Natural killer cell treated with Interleukin-12 subunit alpha and Interleukin-12 subunit beta and Interleukin-15 and Interleukin-18, amount 100 ng/mL, for 72 hours (primary cell): ENCODE data around the gene ATRNL1. TPM values are rescaled to one million over a fixed set of nuclear protein-coding genes. Genes with fewer than 3 reads are reported as not detected.
"Not testable (repeated sequence)": the region's sequence is repeated elsewhere in the genome, so short reads cannot be mapped to it uniquely, and the experiment has no call there.

Source experiments
- ATAC-seq, 2 donors: fragments of 150-1000 bp; cut with Tn5 transposase in 1 of 2; sonication (Bioruptor Pico), chemical (Tn5 transposase) in 1 of 2; 2 replicates each; pipeline ENCODE4 v1.10.0; 2021
- DNase-seq: peaks from one replicate; pipeline ENCODE4 v3.0.0; 2022; ENCODE audit warnings: low spot score
- H3K27ac Mint-ChIP-seq, 2 donors: 1 replicate in 1 of 2; 2 replicates in 1 of 2; pipeline ENCODE4 v1.8.0; 2022; ENCODE audit warnings: mixed read lengths in 2 of 2, mild to moderate bottlenecking in 1 of 2, moderate library complexity in 1 of 2
- H3K27me3 Mint-ChIP-seq, 2 donors: 1 replicate in 1 of 2; 2 replicates in 1 of 2; pipeline ENCODE4 v1.8.0; 2022; ENCODE audit warnings: mixed read lengths in 2 of 2
- H3K36me3 Mint-ChIP-seq: one replicate; pipeline ENCODE4 v1.8.0; 2022; ENCODE audit warnings: mixed read lengths
- H3K4me1 Mint-ChIP-seq, 2 donors: 1 replicate in 1 of 2; 2 replicates in 1 of 2; pipeline ENCODE4 v1.8.0; 2022; ENCODE audit warnings: low read depth in 2 of 2, mixed read lengths in 2 of 2, mild to moderate bottlenecking in 1 of 2
- H3K4me3 Mint-ChIP-seq: one replicate; pipeline ENCODE4 v1.8.0; 2022; ENCODE audit warnings: mixed read lengths
- H3K9me3 Mint-ChIP-seq: 2 replicates; pipeline ENCODE4 v1.8.0; 2022; ENCODE audit warnings: mixed read lengths
- total RNA-seq, 2 donors: library from RNA; stranded (reverse); gene quantifications; one replicate each; pipeline ENCODE4 v1.2.3, GENCODE V29; 2022

ATRNL1 gene
- total RNA-seq, 2 donors from 2014 or later = not detected

GRCh38 chr10:115441907-115442545, 348.9 kb downstream of the ATRNL1 start:
- H3K36me3 Mint-ChIP-seq = no peaks in the 10 kb centered on the region
- no peaks in the 10 kb centered on the region for H3K4me1 Mint-ChIP-seq
- peaks cover under 1% of the 10 kb centered on the region for H3K9me3 Mint-ChIP-seq
- no peak for ATAC-seq
- DNase-seq = no peak
- no peak overlapping the region for H3K27ac Mint-ChIP-seq
- no peaks in the 10 kb centered on the region for H3K27me3 Mint-ChIP-seq
- no peak overlapping the region for H3K4me3 Mint-ChIP-seq

GRCh38 chr10:115456812-115457211, 363.6 kb downstream of the ATRNL1 start:
- Mint-ChIP-seq H3K4me3 (no peak overlapping the region), H3K36me3 (no peaks in the 10 kb centered on the region), H3K27ac (no peak overlapping the region), H3K9me3 (peaks cover 11% of the 10 kb centered on the region), H3K4me1 (no peaks in the 10 kb centered on the region), H3K27me3 (no peaks in the 10 kb centered on the region)
- no peak for DNase-seq
- no peak for ATAC-seq

- Mint-ChIP-seq H3K9me3 (peaks cover 7% of the 10 kb centered on the region), H3K4me3 (no peak overlapping the region), H3K27me3 (no peaks in the 10 kb centered on the region), H3K4me1 (no peaks in the 10 kb centered on the region), H3K36me3 (no peaks in the 10 kb centered on the region), H3K27ac (no peak overlapping the region)
- DNase-seq (no peak), ATAC-seq (no peak)
Observed at GRCh38 chr10:115483294-115483693, 390.1 kb downstream of the ATRNL1 start.

GRCh38 chr10:115491526-115492140, 398.5 kb downstream of the ATRNL1 start:
- Mint-ChIP-seq H3K36me3 (no peaks in the 10 kb centered on the region), H3K4me1 (no peaks in the 10 kb centered on the region), H3K4me3 (no peak overlapping the region), H3K27me3 (no peaks in the 10 kb centered on the region), H3K9me3 (peaks cover 38% of the 10 kb centered on the region), H3K27ac (no peak overlapping the region)
- DNase-seq (no peak), ATAC-seq (no peak)

GRCh38 chr10:115503546-115503945, 410.4 kb downstream of the ATRNL1 start:
- Mint-ChIP-seq H3K4me1 (no peaks in the 10 kb centered on the region), H3K36me3 (no peaks in the 10 kb centered on the region), H3K27me3 (no peaks in the 10 kb centered on the region), H3K9me3 (peaks cover 13% of the 10 kb centered on the region), H3K27ac (no peak overlapping the region), H3K4me3 (no peak overlapping the region)
- ATAC-seq (no peak), DNase-seq (no peak)

- Mint-ChIP-seq H3K4me3 (no peak overlapping the region), H3K36me3 (peaks cover 10% of the 10 kb centered on the region), H3K27me3 (no peaks in the 10 kb centered on the region), H3K9me3 (peaks cover 12% of the 10 kb centered on the region), H3K4me1 (no peaks in the 10 kb centered on the region), H3K27ac (no peak overlapping the region)
- ATAC-seq (no peak), DNase-seq (no peak)
Observed at GRCh38 chr10:115514895-115515294, 421.7 kb downstream of the ATRNL1 start.

GRCh38 chr10:115525141-115525540, 432.0 kb downstream of the ATRNL1 start:
- Mint-ChIP-seq H3K4me1 (no peaks in the 10 kb centered on the region), H3K36me3 (peaks cover 14% of the 10 kb centered on the region), H3K4me3 (no peak overlapping the region), H3K27me3 (no peaks in the 10 kb centered on the region), H3K27ac (no peak overlapping the region), H3K9me3 (peaks cover 23% of the 10 kb centered on the region)
- DNase-seq = no peak
- no peak for ATAC-seq

GRCh38 chr10:115527682-115528081, 434.5 kb downstream of the ATRNL1 start:
- not testable (repeated sequence) for H3K4me3 Mint-ChIP-seq, H3K27ac Mint-ChIP-seq, ATAC-seq, DNase-seq, H3K27me3 Mint-ChIP-seq, H3K4me1 Mint-ChIP-seq
- peaks cover 14% of the 10 kb centered on the region for H3K36me3 Mint-ChIP-seq
- peaks cover 23% of the 10 kb centered on the region for H3K9me3 Mint-ChIP-seq

GRCh38 chr10:115536401-115536800, 443.2 kb downstream of the ATRNL1 start:
- DNase-seq, H3K27me3 Mint-ChIP-seq, H3K4me3 Mint-ChIP-seq, H3K27ac Mint-ChIP-seq, H3K9me3 Mint-ChIP-seq, H3K36me3 Mint-ChIP-seq, H3K4me1 Mint-ChIP-seq, ATAC-seq: not testable (repeated sequence)

- ATAC-seq = no peak
- Mint-ChIP-seq H3K4me3 (no peak overlapping the region), H3K9me3 (peaks cover 9% of the 10 kb centered on the region), H3K27ac (no peak overlapping the region), H3K36me3 (no peaks in the 10 kb centered on the region), H3K27me3 (no peaks in the 10 kb centered on the region), H3K4me1 (no peaks in the 10 kb centered on the region)
- no peak for DNase-seq
Observed at GRCh38 chr10:115539142-115539762, 446.1 kb downstream of the ATRNL1 start.

GRCh38 chr10:115555887-115556402, 462.8 kb downstream of the ATRNL1 start:
- Mint-ChIP-seq H3K36me3 (no peaks in the 10 kb centered on the region), H3K4me1 (no peaks in the 10 kb centered on the region), H3K27me3 (no peaks in the 10 kb centered on the region), H3K9me3 (peaks cover 6% of the 10 kb centered on the region), H3K4me3 (no peak overlapping the region), H3K27ac (no peak overlapping the region)
- no peak for ATAC-seq
- DNase-seq = no peak

- ATAC-seq = no peak
- Mint-ChIP-seq H3K4me3 (no peak overlapping the region), H3K27me3 (no peaks in the 10 kb centered on the region), H3K9me3 (peaks cover 11% of the 10 kb centered on the region), H3K36me3 (no peaks in the 10 kb centered on the region), H3K27ac (no peak overlapping the region), H3K4me1 (no peaks in the 10 kb centered on the region)
- no peak for DNase-seq
Observed at GRCh38 chr10:115558252-115558651, 465.1 kb downstream of the ATRNL1 start.

GRCh38 chr10:115566867-115567266, 473.7 kb downstream of the ATRNL1 start:
- peaks cover 7% of the 10 kb centered on the region for H3K9me3 Mint-ChIP-seq
- H3K4me3 Mint-ChIP-seq = no peak overlapping the region
- H3K36me3 Mint-ChIP-seq = no peaks in the 10 kb centered on the region
- H3K27ac Mint-ChIP-seq = no peak overlapping the region
- DNase-seq = no peak
- no peaks in the 10 kb centered on the region for H3K27me3 Mint-ChIP-seq
- ATAC-seq = no peak
- no peaks in the 10 kb centered on the region for H3K4me1 Mint-ChIP-seq

GRCh38 chr10:115572740-115573455, 479.7 kb downstream of the ATRNL1 start:
- Mint-ChIP-seq H3K9me3 (peaks cover 6% of the 10 kb centered on the region), H3K36me3 (no peaks in the 10 kb centered on the region), H3K4me1 (no peaks in the 10 kb centered on the region), H3K27me3 (no peaks in the 10 kb centered on the region), H3K27ac (no peak overlapping the region), H3K4me3 (no peak overlapping the region)
- DNase-seq (no peak), ATAC-seq (no peak)
